ENCODE data around the gene AHNAK2.
"Not testable (repeated sequence)": the region's sequence is repeated elsewhere in the genome, so short reads cannot be mapped to it uniquely, and the experiment has no call there.

The AHNAK2 gene

DNA sequence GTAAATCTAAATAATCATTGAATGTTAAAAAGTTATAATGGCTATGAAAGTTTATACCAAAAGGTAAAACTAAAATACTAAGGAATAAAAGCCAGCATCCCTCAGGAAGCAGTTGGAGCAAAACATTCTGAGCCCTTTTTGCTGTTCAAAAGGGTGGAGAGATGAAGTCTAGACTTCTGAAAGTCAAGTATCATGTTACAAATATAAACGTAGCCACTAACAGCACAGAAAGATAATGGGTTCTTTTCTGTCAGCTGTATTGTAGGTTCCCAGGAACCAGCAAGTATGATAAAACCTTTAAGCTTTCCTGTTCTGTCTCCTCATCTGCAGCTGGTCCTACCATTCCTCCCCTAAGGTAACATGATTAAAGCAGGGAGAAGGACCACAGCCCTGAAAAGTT lies 69.9 kb downstream of the AHNAK2 start:
- TF ChIP-seq, protein P1, sequence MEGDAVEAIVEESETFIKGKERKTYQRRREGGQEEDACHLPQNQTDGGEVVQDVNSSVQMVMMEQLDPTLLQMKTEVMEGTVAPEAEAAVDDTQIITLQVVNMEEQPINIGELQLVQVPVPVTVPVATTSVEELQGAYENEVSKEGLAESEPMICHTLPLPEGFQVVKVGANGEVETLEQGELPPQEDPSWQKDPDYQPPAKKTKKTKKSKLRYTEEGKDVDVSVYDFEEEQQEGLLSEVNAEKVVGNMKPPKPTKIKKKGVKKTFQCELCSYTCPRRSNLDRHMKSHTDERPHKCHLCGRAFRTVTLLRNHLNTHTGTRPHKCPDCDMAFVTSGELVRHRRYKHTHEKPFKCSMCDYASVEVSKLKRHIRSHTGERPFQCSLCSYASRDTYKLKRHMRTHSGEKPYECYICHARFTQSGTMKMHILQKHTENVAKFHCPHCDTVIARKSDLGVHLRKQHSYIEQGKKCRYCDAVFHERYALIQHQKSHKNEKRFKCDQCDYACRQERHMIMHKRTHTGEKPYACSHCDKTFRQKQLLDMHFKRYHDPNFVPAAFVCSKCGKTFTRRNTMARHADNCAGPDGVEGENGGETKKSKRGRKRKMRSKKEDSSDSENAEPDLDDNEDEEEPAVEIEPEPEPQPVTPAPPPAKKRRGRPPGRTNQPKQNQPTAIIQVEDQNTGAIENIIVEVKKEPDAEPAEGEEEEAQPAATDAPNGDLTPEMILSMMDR (conservative IDR thresholded peaks at IDR 0.05; ENCODE audit: low read depth, low read length), result no peak
- DNase-seq (ENCODE audit: low read depth), result peak; percentile 41
- no peak overlapping the region for H3K4me3 ChIP-seq (ENCODE audit: low read depth, low read length)

GRCh38 chr14:104905579-104905933 lies 72.6 kb downstream of the AHNAK2 start:
- not testable (repeated sequence) for DNase-seq (ENCODE audit: low read depth); H3K4me3 ChIP-seq (ENCODE audit: low read depth, low read length)

DNA sequence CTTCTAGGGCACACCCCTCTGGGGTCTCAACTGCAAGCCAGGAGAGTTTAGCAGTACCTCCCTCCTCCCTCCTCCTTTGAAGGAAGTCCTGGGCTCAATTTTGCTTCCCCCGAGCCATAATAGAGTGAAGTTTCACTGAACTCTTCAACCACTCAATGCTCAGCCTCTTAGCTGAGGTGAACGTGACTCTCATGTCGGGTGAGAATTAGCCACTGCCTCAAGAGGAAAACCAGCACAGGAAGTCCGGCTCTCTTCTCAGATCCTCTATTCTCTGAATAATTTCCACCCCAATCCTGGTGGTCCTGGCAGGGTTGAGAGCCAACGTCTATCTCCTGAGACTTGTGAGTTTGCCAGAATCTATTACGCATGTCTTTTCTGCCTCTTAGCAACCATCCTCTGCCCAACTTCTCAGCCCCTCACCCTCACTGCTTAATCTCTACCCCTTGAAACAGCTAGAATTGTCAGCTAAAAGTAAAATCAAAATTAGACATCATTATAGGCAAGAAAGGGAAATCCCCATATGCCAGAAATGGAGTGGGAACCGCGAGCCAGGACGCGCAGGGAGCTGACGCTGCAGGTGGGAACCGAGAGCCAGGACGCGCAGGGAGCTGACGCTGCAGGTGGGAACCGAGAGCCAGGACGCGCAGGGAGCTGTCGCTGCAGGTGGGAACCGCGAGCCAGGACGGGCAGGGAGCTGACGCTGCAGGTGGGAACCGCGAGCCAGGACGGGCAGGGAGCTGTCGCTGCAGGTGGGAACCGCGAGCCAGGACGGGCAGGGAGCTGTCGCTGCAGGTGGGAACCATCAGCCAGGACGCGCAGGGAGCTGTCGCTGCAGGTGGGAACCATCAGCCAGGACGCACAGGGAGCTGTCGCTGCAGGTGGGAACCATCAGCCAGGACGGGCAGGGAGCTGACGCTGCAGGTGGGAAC lies 73.3 kb downstream of the AHNAK2 start:
- DNase-seq (ENCODE audit: low read depth), result not testable (repeated sequence)

DNA sequence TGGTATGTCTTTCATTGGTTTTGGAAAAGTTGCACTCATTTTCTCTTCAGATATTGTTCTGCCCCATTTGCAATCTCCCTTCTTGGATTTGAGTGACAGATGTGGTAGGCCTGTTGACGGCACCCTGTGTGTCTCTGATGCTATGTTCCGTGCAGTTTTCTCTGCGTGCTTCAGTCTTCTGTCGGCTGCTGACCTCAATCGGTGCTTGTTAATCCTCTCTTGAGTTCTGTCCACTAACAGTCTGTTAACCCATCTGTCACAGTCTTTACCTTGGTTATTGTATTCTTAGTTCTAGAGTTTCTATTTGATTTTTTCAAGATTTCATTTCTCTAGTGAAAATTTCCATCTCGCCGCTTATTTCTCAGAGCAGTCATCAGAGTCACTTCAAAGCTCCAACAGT lies 74.2 kb downstream of the AHNAK2 start:
- H3K4me3 ChIP-seq (ENCODE audit: low read depth, low read length), result no peak overlapping the region
- TF ChIP-seq, protein P1 (conservative IDR thresholded peaks at IDR 0.05; ENCODE audit: low read depth, low read length), result no peak
- no peak for DNase-seq (ENCODE audit: low read depth)

More for the DNA sequence above, 73.3 kb downstream of the AHNAK2 start:
- not testable (repeated sequence) for H3K4me3 ChIP-seq (ENCODE audit: low read depth, low read length)

GRCh38 chr14:104900639-104901512 lies 77.3 kb downstream of the AHNAK2 start:
- no peak overlapping the region for H3K4me3 ChIP-seq (ENCODE audit: low read depth, low read length)
- no peak for DNase-seq (ENCODE audit: low read depth)
- TF ChIP-seq, protein P1 (conservative IDR thresholded peaks at IDR 0.05; ENCODE audit: low read depth, low read length), result no peak

DNA sequence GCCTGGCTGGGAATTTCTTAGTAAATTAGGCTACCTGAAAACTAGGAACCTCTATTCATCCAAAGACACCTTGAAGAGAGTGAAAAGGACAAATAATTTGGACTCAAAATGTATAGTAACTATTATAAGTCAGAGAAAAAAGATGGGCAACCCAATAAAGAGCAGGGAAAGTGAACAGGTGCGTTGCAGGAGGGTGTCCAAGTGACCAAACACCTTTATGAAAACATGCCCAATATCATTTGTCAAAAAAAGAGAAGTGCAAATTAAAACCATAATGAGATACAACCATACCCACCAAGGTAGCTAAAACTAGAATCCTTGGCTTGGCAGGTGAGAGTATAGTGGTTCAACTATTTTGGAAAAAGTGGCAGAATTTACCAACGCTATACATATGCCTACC lies 78.4 kb downstream of the AHNAK2 start:
- TF ChIP-seq, protein P1 (conservative IDR thresholded peaks at IDR 0.05; ENCODE audit: low read depth, low read length), result no peak
- no peak for DNase-seq (ENCODE audit: low read depth)
- no peak overlapping the region for H3K4me3 ChIP-seq (ENCODE audit: low read depth, low read length)

- H3K4me3 ChIP-seq (ENCODE audit: low read depth, low read length), result no peak overlapping the region
- peak; percentile 26 for DNase-seq (ENCODE audit: low read depth)
- TF ChIP-seq, protein P1 (conservative IDR thresholded peaks at IDR 0.05; ENCODE audit: low read depth, low read length), result no peak
Measured at GRCh38 chr14:104898870-104899510, 79.2 kb downstream of the AHNAK2 start.
